Aorta (tissue), 5 donors: Measurements from ENCODE around the gene RAB20. TPM values are rescaled to one million over a fixed set of nuclear protein-coding genes. Genes with fewer than 3 reads are reported as not detected.

Experiments used
- ATAC-seq: fragments of 200-7000 bp; cut with Tn5 transposase; one replicate; pipeline ENCODE4 v1.9.1; 2022; ENCODE audit warnings: moderate library complexity; ENCODE audit not compliant: low FRiP score
- DNase-seq, 2 donors: peaks; one replicate each; pipeline ENCODE4 v3.0.0-alpha.2; 2020
- H3K27ac ChIP-seq, 2 donors: one replicate each; pipeline ENCODE4 v1.5.1; 2013; ENCODE audit warnings: low read length in 2 of 2, mild to moderate bottlenecking in 2 of 2, moderate library complexity in 2 of 2, control low read depth in 1 of 2, inconsistent platforms in 1 of 2, low read depth in 1 of 2
- H3K27me3 ChIP-seq, 2 donors: one replicate each; pipeline ENCODE4 v1.6.1; 2013; ENCODE audit warnings: control low read depth in 1 of 2, low read length in 1 of 2, mild to moderate bottlenecking in 1 of 2, moderate library complexity in 1 of 2; ENCODE audit not compliant: insufficient read depth in 2 of 2, control insufficient read depth in 1 of 2
- H3K36me3 ChIP-seq, 2 donors: one replicate each; pipeline ENCODE4 v1.6.1; 2013; ENCODE audit warnings: control low read depth in 1 of 2, low read length in 1 of 2, mild to moderate bottlenecking in 1 of 2; ENCODE audit not compliant: insufficient read depth in 2 of 2, control insufficient read depth in 1 of 2
- H3K4me1 ChIP-seq, 2 donors: one replicate each; pipeline ENCODE4 v1.6.1; 2013; ENCODE audit warnings: low read length in 2 of 2, control low read depth in 1 of 2, mild to moderate bottlenecking in 1 of 2, moderate library complexity in 1 of 2; ENCODE audit not compliant: insufficient read depth in 2 of 2, control insufficient read depth in 1 of 2
- H3K4me3 ChIP-seq, 2 donors: one replicate each; pipeline ENCODE4 v1.5.1; 2013; ENCODE audit warnings: low read length in 2 of 2, control low read depth in 1 of 2, mild to moderate bottlenecking in 1 of 2
- H3K9me3 ChIP-seq: one replicate; pipeline ENCODE4 v1.6.1; 2013; ENCODE audit warnings: mild to moderate bottlenecking, low read length; ENCODE audit not compliant: control insufficient read depth
- WGBS, 2 donors: extraction: QIAGEN DNeasy Blood & Tissue Kit; methylation state at CpG; one replicate each; pipeline ENCODE4 v1.1.7; 2013; 5-methylcytosine and 5-hydroxymethylcytosine counted together
- intact Hi-C, 2 donors: fragments of 100-400 bp; cut with DNase I; formaldehyde crosslinking; loops; one replicate each; pipeline versions ENCODE4 v1.14.2 to v1.15.0; 2022
- polyA plus RNA-seq, 2 donors: library from polyadenylated mRNA; stranded (reverse); fragments of 200-250 nt; gene quantifications; one replicate each; pipeline ENCODE4 v1.2.3, GENCODE V29; 2013
- total RNA-seq, 2 donors: library from RNA; stranded (reverse); fragmentation: NEBNext Ultra II Directional; extraction: Animal tissue kit (Norgen Biotek cat#: 25700); gene quantifications; one replicate each; pipeline ENCODE4 v1.2.1, GENCODE V29; 2021
- donor health status: healthy with polysubstance abuse.
- donor health status: Bipolar disorder and iron deficiency.
- donor health status: DM: no; HTN: no; CAD: no.
- donor health status: DM: no; HTN: no; CAD: no.
- donor health status: DM: yes; HTN: yes; CAD: no.

The RAB20 gene
- total and polyA plus RNA-seq, 4 donors: 12.9 to 22.4 (median 17.5) TPM

GRCh38 chr13:110560601-110561343 is 750 bp downstream of the RAB20 start:
- Histone ChIP-seq H3K27me3 (no peaks in the 10 kb centered on the region), H3K9me3 (no peaks in the 10 kb centered on the region), H3K36me3 (no peaks in the 10 kb centered on the region), H3K4me1 (no peaks in the 10 kb centered on the region), H3K27ac (peak overlapping the region; percentile 8 to 100), H3K4me3 (peak overlapping the region; percentile 44 to 58)
- intact Hi-C loops: loop anchor here (5.0 kb wide), 3 partner anchors 38 to 53 kb away; no protein-coding TSS in a partner anchor
- ATAC-seq (peak; percentile 74), DNase-seq (peak; percentile 70 to 82)
- WGBS, 2 donors: 1% methylated on average over 25 to 29 of the region's 29 CpGs

- intact Hi-C loops: loop anchor here (5.0 kb wide), 3 partner anchors 38 to 53 kb away; no protein-coding TSS in a partner anchor
These were observed 1.5 kb downstream of the RAB20 start for GRCh38 chr13:110559986-110560385.

GRCh38 chr13:110559429-110559943 is 2.0 kb downstream of the RAB20 start:
- peak overlapping the region; percentile 1 to 9 for H3K4me3 ChIP-seq
- no peaks in the 10 kb centered on the region for H3K36me3 ChIP-seq
- no peaks in the 10 kb centered on the region for H3K4me1 ChIP-seq
- ATAC-seq (peak; percentile 50), DNase-seq (peak; percentile 76 to 82)
- H3K9me3 ChIP-seq: no peaks in the 10 kb centered on the region
- WGBS, 2 donors: 1 to 3% methylated on average over 15 of the region's 15 CpGs
- peak overlapping the region; percentile 78 to 90 for H3K27ac ChIP-seq
- no peaks in the 10 kb centered on the region for H3K27me3 ChIP-seq
- intact Hi-C loops: loop anchor here in 1 of 2 donors (5.0 kb wide), 1 partner anchor 37 kb away; no protein-coding TSS in a partner anchor

More at GRCh38 chr13:110559986-110560385, 1.5 kb downstream of the RAB20 start:
- H3K4me3 ChIP-seq: peak overlapping the region; percentile 9 to 10
- WGBS, 2 donors: 12% methylated on average over 6 of the region's 6 CpGs
- peak overlapping the region; percentile 78 to 90 for H3K27ac ChIP-seq
- no peaks in the 10 kb centered on the region for H3K27me3 ChIP-seq
- H3K36me3 ChIP-seq: no peaks in the 10 kb centered on the region
- H3K4me1 ChIP-seq: no peaks in the 10 kb centered on the region
- no peak for ATAC-seq
- DNase-seq: no peak
- H3K9me3 ChIP-seq: no peaks in the 10 kb centered on the region

DNA sequence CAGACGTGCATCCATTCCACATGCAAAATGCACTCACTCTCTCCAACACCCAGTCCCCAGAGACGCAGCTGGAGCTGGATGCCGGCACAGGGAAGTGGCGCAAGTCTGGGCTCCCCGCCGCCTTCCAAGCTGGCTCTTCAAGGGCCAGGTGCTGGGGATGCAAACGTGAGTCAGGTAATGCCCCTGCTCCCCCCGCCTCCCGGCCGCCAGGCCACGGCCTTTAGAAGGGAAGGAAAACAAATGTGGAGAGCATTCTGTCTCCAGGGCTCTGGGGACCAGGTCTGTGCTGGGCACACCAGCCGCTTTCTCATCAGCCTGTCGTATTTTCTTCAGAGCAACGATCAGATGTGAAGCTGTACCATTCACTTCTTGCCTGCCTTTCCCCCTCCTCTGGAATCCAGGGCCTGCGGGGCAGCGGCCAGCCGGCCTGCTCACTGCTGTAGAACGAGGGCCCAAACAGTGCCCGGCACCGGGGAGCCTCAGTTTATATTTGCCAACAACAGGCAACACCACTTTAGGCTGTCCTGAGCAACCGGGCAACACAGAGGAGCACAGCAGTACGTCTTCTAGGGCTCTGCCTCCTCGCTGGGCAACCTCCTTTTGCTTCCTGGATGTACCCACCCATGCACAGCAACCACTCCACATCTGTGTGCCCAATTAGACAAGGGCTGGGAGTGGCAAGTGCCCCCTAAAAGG is 3.8 kb downstream of the RAB20 start:
- Histone ChIP-seq H3K27me3 (no peaks in the 10 kb centered on the region), H3K9me3 (no peaks in the 10 kb centered on the region), H3K27ac (no peak overlapping the region), H3K36me3 (no peaks in the 10 kb centered on the region), H3K4me1 (no peaks in the 10 kb centered on the region), H3K4me3 (no peak overlapping the region)
- DNase-seq: peak in 1 of 2 donors; percentile 76
- WGBS, 2 donors: 88 to 91% methylated on average over 23 of the region's 23 CpGs
- no peak for ATAC-seq
- intact Hi-C loops: loop anchor here in 1 of 2 donors (5.0 kb wide), 1 partner anchor 35 kb away; no protein-coding TSS in a partner anchor

DNA sequence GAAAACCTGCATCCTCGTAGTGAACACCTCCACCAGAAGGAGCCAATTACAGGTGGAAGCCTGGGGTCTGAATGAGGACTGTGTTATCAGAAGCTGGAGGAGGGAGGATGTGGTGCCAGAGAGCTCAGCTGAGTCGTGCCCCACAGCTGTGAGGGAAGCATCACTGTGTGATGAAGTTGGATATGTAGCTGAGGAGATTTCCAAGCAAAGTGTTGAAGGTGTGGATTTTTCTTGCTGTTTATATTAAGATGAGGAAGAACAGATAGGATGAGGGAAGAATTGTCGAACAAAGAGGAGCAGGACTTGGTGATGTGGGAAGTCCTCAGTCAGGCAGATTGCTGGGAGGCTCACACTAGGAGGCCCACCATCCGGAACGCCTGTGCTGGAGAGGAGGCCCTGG is 4.4 kb downstream of the RAB20 start:
- peak in 1 of 2 donors; percentile 19 for DNase-seq
- no peaks in the 10 kb centered on the region for H3K9me3 ChIP-seq
- H3K4me3 ChIP-seq: no peak overlapping the region
- H3K36me3 ChIP-seq: no peaks in the 10 kb centered on the region
- no peaks in the 10 kb centered on the region for H3K27me3 ChIP-seq
- no peaks in the 10 kb centered on the region for H3K4me1 ChIP-seq
- H3K27ac ChIP-seq: no peak overlapping the region
- no peak for ATAC-seq
- intact Hi-C loops: loop anchor here in 1 of 2 donors (5.0 kb wide), 1 partner anchor 35 kb away; no protein-coding TSS in a partner anchor
- 90 to 95% methylated on average over 5 of the region's 5 CpGs for WGBS, 2 donors

GRCh38 chr13:110556224-110556606 is 5.3 kb downstream of the RAB20 start:
- no peak overlapping the region for H3K4me3 ChIP-seq
- no peaks in the 10 kb centered on the region for H3K9me3 ChIP-seq
- H3K27me3 ChIP-seq: no peaks in the 10 kb centered on the region
- ATAC-seq: no peak
- intact Hi-C loops: loop anchor here in 1 of 2 donors (5.0 kb wide), 1 partner anchor 34 kb away; no protein-coding TSS in a partner anchor
- WGBS, 2 donors: 93 to 96% methylated on average over 1 of the region's 1 CpG
- DNase-seq: no peak
- no peak overlapping the region for H3K27ac ChIP-seq
- no peaks in the 10 kb centered on the region for H3K4me1 ChIP-seq
- no peaks in the 10 kb centered on the region for H3K36me3 ChIP-seq

- intact Hi-C loops: loop anchor here in 1 of 2 donors (5.0 kb wide), 1 partner anchor 33 kb away; no protein-coding TSS in a partner anchor
- DNase-seq (peak in 1 of 2 donors; percentile 64), ATAC-seq (no peak)
- Histone ChIP-seq H3K27ac (no peak overlapping the region), H3K4me1 (no peaks in the 10 kb centered on the region), H3K4me3 (no peak overlapping the region), H3K36me3 (no peaks in the 10 kb centered on the region), H3K9me3 (no peaks in the 10 kb centered on the region), H3K27me3 (no peaks in the 10 kb centered on the region)
- WGBS, 2 donors: 92 to 94% methylated on average over 16 of the region's 16 CpGs
These were observed 5.8 kb downstream of the RAB20 start for GRCh38 chr13:110555601-110556223.

DNA sequence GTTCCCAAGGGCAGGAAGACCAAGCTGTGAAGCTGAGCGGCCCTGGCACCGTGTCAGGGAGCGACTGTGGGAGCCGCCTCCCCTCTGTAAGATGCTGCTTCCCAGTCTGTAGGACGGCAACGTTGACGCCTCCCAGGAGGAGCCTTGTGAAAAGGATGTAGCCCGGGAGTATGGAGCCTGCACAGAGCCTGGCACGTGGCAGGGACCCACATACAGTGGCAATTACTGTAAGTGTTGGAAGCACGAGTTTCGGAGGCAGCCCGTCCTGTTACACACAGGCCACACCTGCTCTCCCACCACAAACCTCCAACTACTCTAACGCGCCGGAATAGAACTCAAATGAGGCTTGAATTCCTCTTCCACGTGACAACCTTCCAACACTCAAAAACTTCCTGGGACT is 6.6 kb downstream of the RAB20 start:
- H3K36me3 ChIP-seq: no peaks in the 10 kb centered on the region
- DNase-seq (peak in 1 of 2 donors; percentile 39), ATAC-seq (no peak)
- H3K27me3 ChIP-seq: no peaks in the 10 kb centered on the region
- no peaks in the 10 kb centered on the region for H3K9me3 ChIP-seq
- H3K4me3 ChIP-seq: no peak overlapping the region
- H3K27ac ChIP-seq: no peak overlapping the region
- WGBS, 2 donors: 86 to 87% methylated on average over 15 of the region's 16 CpGs
- no peaks in the 10 kb centered on the region for H3K4me1 ChIP-seq
- intact Hi-C loops: loop anchor here in 1 of 2 donors (5.0 kb wide), 1 partner anchor 33 kb away; no protein-coding TSS in a partner anchor
